HG03039 (cell line): ENCODE data around the gene ALKBH1.

ENCODE experiments used
- ATAC-seq: cut with Tn5 transposase; IDR thresholded peaks from one replicate; pipeline ENCODE4 v1.9.1; 2021; ENCODE audit warnings: mild to moderate bottlenecking, moderate library complexity; ENCODE audit not compliant: unreplicated experiment

The ALKBH1 gene

DNA sequence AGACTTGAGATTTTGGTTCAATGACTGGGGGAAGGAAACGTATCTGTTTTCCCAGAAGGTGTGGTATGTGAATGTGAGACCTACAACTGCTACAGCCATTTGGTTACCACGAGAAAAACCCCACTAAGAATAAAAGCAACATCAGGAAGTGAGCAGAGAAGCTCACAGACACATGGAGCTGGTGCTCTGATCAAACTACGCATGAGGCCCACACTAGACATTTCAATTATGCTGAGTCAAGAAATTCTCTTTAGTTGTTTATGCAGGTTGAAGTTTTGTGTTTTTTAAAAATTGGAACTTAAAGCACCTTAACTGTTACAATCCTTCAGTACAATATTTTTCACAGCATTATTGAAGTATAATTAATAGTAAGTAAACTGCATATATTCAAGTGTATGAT, 82.5 kb downstream of the ALKBH1 start:
- ATAC-seq = no peak

DNA sequence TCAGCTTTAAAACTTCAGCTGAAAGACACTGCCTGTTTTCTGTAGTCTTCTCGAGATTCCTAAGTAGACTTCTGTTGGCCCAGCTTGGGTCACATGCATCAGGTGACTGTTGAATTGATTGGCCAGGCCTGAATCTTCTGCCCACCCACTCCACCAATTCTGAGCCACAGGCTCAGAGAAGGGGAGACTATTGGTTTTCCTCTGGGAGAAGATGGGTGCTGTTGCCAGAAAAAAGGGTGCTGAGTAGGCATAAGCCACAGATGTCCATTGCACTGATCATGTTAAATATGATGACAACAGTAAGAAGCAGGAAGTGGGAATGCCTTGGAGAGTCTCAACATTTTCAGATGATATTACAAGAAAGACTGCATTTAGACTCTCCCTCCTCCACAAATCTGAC, 84.6 kb downstream of the ALKBH1 start:
- no peak for ATAC-seq
